Upper lobe of left lung (tissue), 4 donors: ENCODE results near the gene KRR1.

Experiments
- CTCF ChIP-seq, 6 experiments: fragments of 450-650 bp in 4 of 6; fragments of 200-600 bp in 2 of 6; sonication (generic) in 2 of 6; IDR thresholded peaks; one replicate each; pipeline ENCODE4 v1.5.1; 2016 to 2019; ENCODE audit warnings: antibody characterized with exemption in 6 of 6
- POLR2A ChIP-seq, 4 donors: fragments of 450-650 bp; IDR thresholded peaks; one replicate each; pipeline ENCODE4 v1.5.1; 2016 to 2017; ENCODE audit warnings: antibody characterized with exemption in 4 of 4, mild to moderate bottlenecking in 2 of 4

- TF ChIP-seq POLR2A (IDR thresholded peaks at IDR 0.05) (no peak), CTCF (IDR thresholded peaks at IDR 0.05) (no peak)
Measured at GRCh38 chr12:75508159-75508558, 3.2 kb downstream of the KRR1 start.
